H9 (cell line): ENCODE results near the gene TUBB1. TPM values are rescaled to one million over a fixed set of nuclear protein-coding genes. Genes with fewer than 3 reads are reported as not detected.

Experiments used
- DNase-seq: peaks from one replicate; pipeline ENCODE4 v3.0.0-alpha.2; 2017
- H2AFZ ChIP-seq: one replicate; pipeline ENCODE4 v1.6.1; 2013; ENCODE audit warnings: mild to moderate bottlenecking, low read length, control low read depth, moderate library complexity
- H2AK5ac ChIP-seq: 2 replicates; pipeline ENCODE4 v1.6.1; 2013; ENCODE audit warnings: low read length, control low read depth, mixed read lengths; ENCODE audit not compliant: insufficient read length
- H2BK120ac ChIP-seq: one replicate; pipeline ENCODE4 v1.6.1; 2013; ENCODE audit warnings: low read depth, mild to moderate bottlenecking, low read length, control low read depth, inconsistent platforms; ENCODE audit not compliant: poor library complexity, severe bottlenecking
- H2BK12ac ChIP-seq: 2 replicates; pipeline ENCODE4 v1.6.1; 2013; ENCODE audit warnings: low read length, control low read depth, mixed read lengths, low read depth; ENCODE audit not compliant: insufficient read length
- H2BK15ac ChIP-seq: 2 replicates; pipeline ENCODE4 v1.6.1; 2013; ENCODE audit warnings: low read depth, low read length, control low read depth
- H2BK20ac ChIP-seq: one replicate; pipeline ENCODE4 v1.6.1; 2013; ENCODE audit warnings: low read depth, mild to moderate bottlenecking, low read length, control low read depth, inconsistent platforms; ENCODE audit not compliant: poor library complexity, severe bottlenecking
- H2BK5ac ChIP-seq: 2 replicates; pipeline ENCODE4 v1.6.1; 2013; ENCODE audit warnings: low read length, control low read depth, mixed read lengths; ENCODE audit not compliant: insufficient read length
- H3K14ac ChIP-seq: 2 replicates; pipeline ENCODE4 v1.6.1; 2013; ENCODE audit warnings: low read length, control low read depth; ENCODE audit not compliant: insufficient read depth
- H3K18ac ChIP-seq: 2 replicates; pipeline ENCODE4 v1.6.1; 2013; ENCODE audit warnings: low read depth, mild to moderate bottlenecking, mixed read lengths, low read length, control low read depth; ENCODE audit not compliant: insufficient read length
- H3K23ac ChIP-seq: 2 replicates; pipeline ENCODE4 v1.6.1; 2013; ENCODE audit warnings: low read length, control low read depth, mixed read lengths, low read depth; ENCODE audit not compliant: insufficient read length
- H3K23me2 ChIP-seq: 2 replicates; pipeline ENCODE4 v1.6.1; 2013; ENCODE audit warnings: low read depth, mild to moderate bottlenecking, mixed read lengths, low read length, control low read depth; ENCODE audit not compliant: insufficient read length, poor library complexity, severe bottlenecking
- H3K27ac ChIP-seq: 2 replicates; pipeline ENCODE4 v1.5.1; 2013; ENCODE audit warnings: low read length, control low read depth, mixed read lengths, low read depth; ENCODE audit not compliant: insufficient read length
- H3K27me3 ChIP-seq: 2 replicates; pipeline ENCODE4 v1.6.1; 2013; ENCODE audit warnings: low read length, control low read depth, inconsistent platforms; ENCODE audit not compliant: insufficient read depth
- H3K4ac ChIP-seq: 2 replicates; pipeline ENCODE4 v1.6.1; 2013; ENCODE audit warnings: low read depth, mild to moderate bottlenecking, control low read depth, inconsistent platforms, low read length, moderate library complexity
- H3K4me1 ChIP-seq: 2 replicates; pipeline ENCODE4 v1.6.1; 2013; ENCODE audit warnings: low read length, control low read depth, inconsistent platforms; ENCODE audit not compliant: insufficient read depth
- H3K4me2 ChIP-seq: 2 replicates; pipeline ENCODE4 v1.6.1; 2013; ENCODE audit warnings: low read length, control low read depth, mixed read lengths; ENCODE audit not compliant: insufficient read length, insufficient read depth
- H3K56ac ChIP-seq: 2 replicates; pipeline ENCODE4 v1.6.1; 2013; ENCODE audit warnings: low read depth, mild to moderate bottlenecking, mixed read lengths, low read length, control low read depth; ENCODE audit not compliant: insufficient read length
- H3K79me1 ChIP-seq: 2 replicates; pipeline ENCODE4 v1.6.1; 2013; ENCODE audit warnings: low read depth, mild to moderate bottlenecking, moderate library complexity, low read length, control low read depth, inconsistent platforms; ENCODE audit not compliant: insufficient read depth, poor library complexity, severe bottlenecking
- H3K79me2 ChIP-seq: 2 replicates; pipeline ENCODE4 v1.6.1; 2013; ENCODE audit warnings: low read length, control low read depth, inconsistent platforms; ENCODE audit not compliant: insufficient read depth
- H3K9ac ChIP-seq: 2 replicates; pipeline ENCODE4 v1.6.1; 2013; ENCODE audit warnings: low read length, control low read depth, mixed read lengths; ENCODE audit not compliant: insufficient read length; ENCODE audit errors: extremely low read depth
- H3K9me3 ChIP-seq: one replicate; pipeline ENCODE4 v1.6.1; 2013; ENCODE audit warnings: low read depth, low read length, inconsistent platforms; ENCODE audit not compliant: control insufficient read depth
- H3T11ph ChIP-seq: one replicate; pipeline ENCODE4 v1.6.1; 2013; ENCODE audit warnings: mild to moderate bottlenecking, low read length, control low read depth, inconsistent platforms
- H4K20me1 ChIP-seq: one replicate; pipeline ENCODE4 v1.6.1; 2013; ENCODE audit not compliant: control insufficient read depth, insufficient read length, insufficient read depth
- H4K5ac ChIP-seq: 2 replicates; pipeline ENCODE4 v1.6.1; 2013; ENCODE audit warnings: low read depth, mild to moderate bottlenecking, mixed read lengths, low read length, control low read depth; ENCODE audit not compliant: insufficient read length
- H4K8ac ChIP-seq: replicated peaks from 2 replicates; pipeline ENCODE4 v1.6.1; 2013; ENCODE audit warnings: low read length, control low read depth, mixed read lengths, low read depth; ENCODE audit not compliant: insufficient read length
- H4K91ac ChIP-seq: 2 replicates; pipeline ENCODE4 v1.6.1; 2013; ENCODE audit warnings: low read depth, mild to moderate bottlenecking, moderate library complexity, mixed read lengths, low read length, control low read depth; ENCODE audit not compliant: insufficient read length
- H3K27ac Mint-ChIP-seq, 3 experiments: 2 replicates in 2 of 3; 3 replicates in 1 of 3; pipeline ENCODE4 v1.8.0; 2020 to 2021; ENCODE audit warnings: mixed read lengths in 3 of 3, mild to moderate bottlenecking in 1 of 3, moderate library complexity in 1 of 3
- H3K27me3 Mint-ChIP-seq: 2 replicates; pipeline ENCODE4 v1.8.0; 2021; ENCODE audit warnings: low read depth, mild to moderate bottlenecking, moderate library complexity, mixed read lengths
- H3K36me3 Mint-ChIP-seq, 3 experiments: 2 replicates in 2 of 3; 3 replicates in 1 of 3; pipeline ENCODE4 v1.8.0; 2020 to 2021; ENCODE audit warnings: low read depth in 3 of 3, mixed read lengths in 3 of 3; ENCODE audit not compliant: insufficient read depth in 1 of 3
- H3K4me1 Mint-ChIP-seq, 2 experiments: 2 replicates each; pipeline ENCODE4 v1.8.0; 2020; ENCODE audit warnings: mixed read lengths in 2 of 2
- H3K4me3 Mint-ChIP-seq, 2 experiments: 2 replicates in 1 of 2; 3 replicates in 1 of 2; pipeline ENCODE4 v1.8.0; 2020 to 2021; ENCODE audit warnings: mild to moderate bottlenecking in 2 of 2, mixed read lengths in 2 of 2, moderate library complexity in 1 of 2
- H3K9me3 Mint-ChIP-seq, 2 experiments: 2 replicates in 1 of 2; 3 replicates in 1 of 2; pipeline ENCODE4 v1.8.0; 2020; ENCODE audit warnings: mild to moderate bottlenecking in 2 of 2, mixed read lengths in 2 of 2, moderate library complexity in 1 of 2
- CTCF ChIP-seq: fragments of 200-600 bp; sonication (generic); conservative IDR thresholded peaks from 3 replicates; pipeline ENCODE4 v1.8.0; 2021; ENCODE audit warnings: antibody characterized with exemption, mild to moderate bottlenecking
- WGBS: extraction: QIAGEN DNeasy Blood & Tissue Kit; methylation state at CpG from one replicate; pipeline ENCODE4 v1.1.7; 2013; ENCODE audit warnings: missing lambda C conversion rate, low lambda C conversion rate, mixed read lengths; ENCODE audit not compliant: insufficient read length; ENCODE audit errors: extremely low coverage; 5-methylcytosine and 5-hydroxymethylcytosine counted together
- total RNA-seq: library from RNA; stranded (reverse); gene quantifications from 2 replicates; pipeline ENCODE4 v1.2.1, GENCODE V29; 2021

TUBB1 gene
- total RNA-seq, 1 experiment from 2014 or later, result not detected

- H3K9me3 ChIP-seq, result no peaks in the 10 kb centered on the region
- H2AK5ac ChIP-seq, result no peak overlapping the region
- Mint-ChIP-seq H3K4me3 (peak overlapping the region; percentile 93 to 94), H3K36me3 (peaks cover 33 to 71% (median 62%) of the 10 kb centered on the region in 3 experiments), H3K27me3 (peaks cover 34% of the 10 kb centered on the region), H3K27ac (no peak overlapping the region), H3K4me1 (peaks cover 21 to 29% of the 10 kb centered on the region in 2 experiments), H3K9me3 (no peaks in the 10 kb centered on the region)
- no peaks in the 10 kb centered on the region for H3K79me1 ChIP-seq
- H3K27ac ChIP-seq, result no peak overlapping the region
- no peak overlapping the region for H3K14ac ChIP-seq
- H4K8ac ChIP-seq, result no peak overlapping the region
- no peak overlapping the region for H2BK5ac ChIP-seq
- peak overlapping the region; percentile 68 for H3K9ac ChIP-seq
- H2BK20ac ChIP-seq, result no peak overlapping the region
- no CpG with 5 or more reads among the region's 7 CpGs for WGBS
- no peak overlapping the region for H2BK15ac ChIP-seq
- no peak overlapping the region for H2BK120ac ChIP-seq
- H2BK12ac ChIP-seq, result no peak overlapping the region
- peaks cover 4% of the 10 kb centered on the region; the same call in 1 of the 2 replicates for H3K79me2 ChIP-seq
- no peak for TF ChIP-seq CTCF
- no peak overlapping the region for H3K56ac ChIP-seq
- H3K23ac ChIP-seq, result no peak overlapping the region
- no peak for DNase-seq
- H3K18ac ChIP-seq, result no peak overlapping the region
- H3K27me3 ChIP-seq, result no peaks in the 10 kb centered on the region
- no peak overlapping the region for H3K4ac ChIP-seq
- H3K4me2 ChIP-seq, result peak overlapping the region; percentile 87
- H2AFZ ChIP-seq, result no peak overlapping the region
- H3K23me2 ChIP-seq, result peaks cover 8% of the 10 kb centered on the region
- no peak overlapping the region for H4K91ac ChIP-seq
- no peak overlapping the region for H3T11ph ChIP-seq
- H4K5ac ChIP-seq, result no peak overlapping the region
- peaks cover 3% of the 10 kb centered on the region for H3K4me1 ChIP-seq
- H4K20me1 ChIP-seq, result no peaks in the 10 kb centered on the region
These were observed 11.8 kb downstream of the TUBB1 start for GRCh38 chr20:59030911-59031563.
